Measurements from ENCODE around the gene PHF12. TPM values are rescaled to one million over a fixed set of nuclear protein-coding genes. Genes with fewer than 3 reads are reported as not detected.

PHF12 gene
- 5.2 and 9.5 TPM in 2 replicates for total RNA-seq

GRCh38 chr17:28951428-28951990 lies at the start of gene PHF12:
PHF12 (minus strand) TSS chr17:28951518; CDS start chr17:28950960, 558 bp downstream.

GRCh38 chr17:28902819-28903545 lies 48.3 kb downstream of the PHF12 start, which contains the start of gene DHRS13:
DHRS13 (minus strand) TSS chr17:28903079; CDS start chr17:28902944, 135 bp downstream.

GRCh38 chr17:28896884-28897768 lies 54.2 kb downstream of the PHF12 start, which contains the start of gene FLOT2:
FLOT2 (minus strand) TSS chr17:28897733; CDS start chr17:28897574, 159 bp downstream.

Other genes with a start within 250 kb of the PHF12 start
- 0.22 and 0.26 TPM in 2 replicates for gene PROCA1, start 239.6 kb downstream of the PHF12 start, total RNA-seq
- gene RAB34, start 233.7 kb downstream of the PHF12 start, total RNA-seq, result 12.1 and 27.4 TPM in 2 replicates
- gene RPL23A, start 231.5 kb downstream of the PHF12 start, total RNA-seq, result 614 and 651 TPM in 2 replicates
- gene TLCD1, start 225.3 kb downstream of the PHF12 start, total RNA-seq, result 0.34 and 1.2 TPM in 2 replicates
- gene NEK8, start 222.7 kb downstream of the PHF12 start, total RNA-seq, result 1.6 and 2.0 TPM in 2 replicates
- gene TRAF4, start 207.5 kb downstream of the PHF12 start, total RNA-seq, result 21.0 and 24.1 TPM in 2 replicates
- gene FAM222B, start 108.7 kb downstream of the PHF12 start, total RNA-seq, result 6.0 and 7.9 TPM in 2 replicates
- 26.0 and 26.2 TPM in 2 replicates for gene ERAL1, start 96.5 kb downstream of the PHF12 start, total RNA-seq
- gene FLOT2, start 53.8 kb downstream of the PHF12 start, total RNA-seq, result 72.4 and 109 TPM in 2 replicates
- gene DHRS13, start 48.4 kb downstream of the PHF12 start, total RNA-seq, result 6.9 and 14.2 TPM in 2 replicates
- gene SEZ6, start 54.5 kb upstream of the PHF12 start, total RNA-seq, result under 0.01 TPM in 1 of 2 replicates, not detected in the other
- gene PIPOX, start 91.6 kb upstream of the PHF12 start, total RNA-seq, result 0.86 and 2.3 TPM in 2 replicates
- gene MYO18A, start 228.9 kb upstream of the PHF12 start, total RNA-seq, result 28.3 and 29.4 TPM in 2 replicates

Measured in dermis lymphatic vessel endothelial cell (primary cell).